GM06990 (cell line): ENCODE data around the gene CACNA1D.

ENCODE experiments used
- DNase-seq: peaks from one replicate; pipeline ENCODE4 v3.0.0-alpha.2; 2011; ENCODE audit not compliant: insufficient read length; ENCODE audit errors: extremely low read depth
- H3K27me3 ChIP-seq: replicated peaks from 2 replicates; pipeline ENCODE4 v1.6.0; 2011; ENCODE audit warnings: low read length; ENCODE audit not compliant: control insufficient read depth, insufficient read depth
- H3K36me3 ChIP-seq: 2 replicates; pipeline ENCODE4 v1.5.1; 2011; ENCODE audit warnings: low read length; ENCODE audit not compliant: control insufficient read depth, insufficient read depth
- H3K4me3 ChIP-seq: replicated peaks from 2 replicates; pipeline ENCODE4 v1.5.1; 2011; ENCODE audit warnings: low read depth, mild to moderate bottlenecking, control low read depth, low read length
- CTCF ChIP-seq: IDR thresholded peaks from 2 replicates; pipeline ENCODE4 v1.5.1; 2011; ENCODE audit warnings: low read length, control low read depth, mild to moderate bottlenecking, inconsistent platforms; ENCODE audit not compliant: insufficient read depth, poor library complexity, severe bottlenecking

CACNA1D gene

GRCh38 chr3:53703630-53704362 lies 209.4 kb downstream of the CACNA1D start:
- H3K27me3 ChIP-seq = no peaks in the 10 kb centered on the region
- DNase-seq = no peak
- no peaks in the 10 kb centered on the region for H3K36me3 ChIP-seq
- no peak overlapping the region for H3K4me3 ChIP-seq
- TF ChIP-seq CTCF = no peak

DNA sequence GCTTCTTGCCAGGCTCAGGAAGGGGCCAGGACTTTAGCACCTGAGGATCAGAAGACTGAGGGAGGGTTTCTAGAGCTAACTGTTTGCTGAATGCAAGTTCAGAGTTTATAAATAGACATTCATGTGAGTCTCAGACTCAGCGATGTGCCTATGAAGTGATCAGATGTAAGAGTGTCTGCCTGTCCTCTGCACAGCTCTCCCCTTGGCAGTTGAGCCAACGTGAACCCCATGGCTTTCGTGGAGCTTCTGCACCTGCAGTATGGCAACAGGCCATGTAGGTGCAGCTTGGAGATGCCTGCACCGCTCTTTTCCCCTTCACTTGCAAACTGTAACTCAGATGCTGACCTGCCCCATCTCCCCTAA lies 209.9 kb downstream of the CACNA1D start:
- Histone ChIP-seq H3K27me3 (no peaks in the 10 kb centered on the region), H3K36me3 (no peaks in the 10 kb centered on the region), H3K4me3 (no peak overlapping the region)
- no peak for DNase-seq
- TF ChIP-seq CTCF = no peak

GRCh38 chr3:53705024-53705745 lies 210.8 kb downstream of the CACNA1D start:
- H3K36me3 ChIP-seq = no peaks in the 10 kb centered on the region
- no peaks in the 10 kb centered on the region for H3K27me3 ChIP-seq
- DNase-seq = no peak
- no peak overlapping the region for H3K4me3 ChIP-seq
- TF ChIP-seq CTCF = no peak

DNA sequence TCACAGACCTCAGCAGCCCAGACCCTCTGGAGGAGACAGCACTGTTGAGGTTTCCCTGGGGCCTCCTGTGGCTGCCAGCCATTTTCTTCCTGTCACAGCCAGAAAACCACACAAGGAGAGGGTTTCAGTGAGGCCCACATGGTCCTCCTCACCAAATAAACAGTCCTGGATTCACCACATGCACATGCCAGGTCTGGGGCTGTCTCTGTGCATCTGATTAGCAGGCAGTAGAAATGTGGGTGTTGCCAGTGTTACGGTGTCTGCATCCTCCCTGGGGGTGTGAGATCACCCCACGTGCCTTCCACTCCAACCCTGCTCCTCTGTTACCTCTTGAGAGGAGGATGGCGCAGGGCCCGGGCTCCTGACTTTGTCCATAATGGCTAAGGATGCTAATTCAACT lies 211.4 kb downstream of the CACNA1D start:
- DNase-seq = no peak
- Histone ChIP-seq H3K4me3 (no peak overlapping the region), H3K36me3 (no peaks in the 10 kb centered on the region), H3K27me3 (no peaks in the 10 kb centered on the region)
- TF ChIP-seq CTCF = no peak

DNA sequence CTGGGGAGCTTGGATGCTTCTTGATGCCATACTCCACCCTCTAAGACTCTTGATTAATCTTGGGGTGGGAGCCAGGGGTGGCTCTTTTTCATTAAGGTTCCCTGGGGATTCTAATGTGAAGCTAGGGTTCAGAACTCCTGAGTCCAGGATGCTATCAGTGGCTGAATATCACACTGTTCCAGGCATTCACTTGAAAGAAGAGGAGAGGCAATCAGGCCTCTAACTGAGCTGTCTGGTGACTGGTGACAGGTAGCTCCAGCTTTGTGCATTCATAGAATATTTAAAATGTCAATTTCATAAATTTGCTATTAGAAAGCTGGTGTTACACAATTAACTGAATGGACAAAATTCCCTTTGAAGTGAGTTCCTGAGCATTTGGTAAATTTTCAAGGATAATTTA lies 212.8 kb downstream of the CACNA1D start:
- TF ChIP-seq CTCF = no peak
- H3K4me3 ChIP-seq = no peak overlapping the region
- no peaks in the 10 kb centered on the region for H3K27me3 ChIP-seq
- no peaks in the 10 kb centered on the region for H3K36me3 ChIP-seq
- no peak for DNase-seq
